GM23248 (cell line): ENCODE results near the gene NBDY.

Experiments used
- EZH2 ChIP-seq: fragments of 200-600 bp; sonication (generic); IDR thresholded peaks from 2 replicates; pipeline ENCODE4 v1.6.1; 2018; ENCODE audit warnings: antibody characterized with exemption, mild to moderate bottlenecking; ENCODE audit not compliant: insufficient read depth, poor library complexity, severe bottlenecking
- EZH2phosphoT487 ChIP-seq: fragments of 200-600 bp; sonication (generic); IDR thresholded peaks from 2 replicates; pipeline ENCODE4 v1.6.1; 2018; ENCODE audit warnings: antibody characterized with exemption, moderate library complexity, mild to moderate bottlenecking, low read depth; ENCODE audit not compliant: insufficient read depth

GRCh38 chrX:56765811-56766553 lies 36.9 kb downstream of the NBDY start:
- TF ChIP-seq EZH2 (no peak), EZH2phosphoT487 (no peak)
